Measurements from ENCODE around the gene TBX2. TPM values are rescaled to one million over a fixed set of nuclear protein-coding genes. Genes with fewer than 3 reads are reported as not detected.
A peak's percentile ranks its signal among the peaks of the same experiment; 100 is the strongest.

Gene TBX2
- total and polyA plus RNA-seq, 2 of the 13 experiments (the other 11 are each of a cell fraction or from before 2014, with no cell fraction given), result 2.8 to 15.3 TPM

DNA sequence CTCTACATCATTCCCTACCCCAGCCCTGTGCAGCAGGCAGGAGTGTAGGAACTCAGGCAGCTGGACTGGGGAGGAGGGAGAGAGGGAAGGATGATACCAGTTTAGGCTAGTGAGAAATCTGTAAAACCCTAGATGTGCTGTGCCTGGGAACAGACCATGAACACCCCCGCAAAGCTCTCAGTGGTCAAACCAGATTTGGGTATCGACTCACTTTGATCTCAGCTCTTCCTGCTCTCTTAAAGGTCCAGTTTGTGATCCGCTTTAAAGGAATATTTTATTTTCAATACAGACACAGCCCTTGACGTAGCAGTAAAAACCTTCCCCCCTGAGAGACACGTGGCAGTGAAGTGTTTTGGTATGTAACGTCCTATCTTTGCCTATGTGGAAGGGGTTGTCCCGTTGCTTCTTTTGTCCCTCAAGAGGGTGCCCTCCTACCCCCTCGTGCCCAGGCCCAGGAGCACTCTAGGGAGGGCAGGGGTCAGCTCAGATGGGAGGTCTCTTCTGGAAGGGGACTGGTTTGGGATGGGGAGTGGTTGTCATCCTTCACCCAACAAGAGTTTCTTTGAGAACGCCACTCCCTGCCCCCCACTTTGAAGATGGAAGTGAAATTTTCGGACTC lies 19.3 kb upstream of the TBX2 start (continued):
- TF ChIP-seq PRDM10 (CRISPR knock-in tag; IDR thresholded peaks at IDR 0.05; ENCODE audit: low read depth) (no peak), ATF7 (IDR thresholded peaks at IDR 0.05) (no peak), ATF7 (CRISPR knock-in tag; IDR thresholded peaks at IDR 0.05) (no peak), ZFP36 (IDR thresholded peaks at IDR 0.05; ENCODE audit: borderline replicate concordance, low read depth, low read length, partially characterized antibody) (no peak), SP1 (IDR thresholded peaks at IDR 0.05) (no peak), SP1 (CRISPR knock-in tag; IDR thresholded peaks at IDR 0.05) (no peak), AGO1 (IDR thresholded peaks at IDR 0.05; ENCODE audit: low read depth, low read length, poor library complexity, severe bottlenecking) (no peak), SMARCE1 (IDR thresholded peaks at IDR 0.05; ENCODE audit: borderline replicate concordance) (no peak), NFE2L2 (IDR thresholded peaks at IDR 0.05; ENCODE audit: low read length) (no peak), SMAD9 (CRISPR knock-in tag; IDR thresholded peaks at IDR 0.05) (no peak), ZNF101 (CRISPR knock-in tag; IDR thresholded peaks at IDR 0.05; ENCODE audit: borderline replicate concordance, low read depth) (no peak), ZSCAN31 (CRISPR knock-in tag; IDR thresholded peaks at IDR 0.05; ENCODE audit: low read depth) (peak; percentile 11; the same call in 1 of the 2 replicates)
